Activated CD8-positive, alpha-beta memory T cell treated with anti-CD3 and anti-CD28 coated beads for 36 hours (primary cell): ENCODE measurements around the gene IZUMO1. TPM values are rescaled to one million over a fixed set of nuclear protein-coding genes. Genes with fewer than 3 reads are reported as not detected.

ENCODE experiments used
- CTCF ChIA-PET: fragments of 350-600 bp; sonication (Branson Sonifier 250); formaldehyde crosslinking; loops from one replicate; lab custom pipeline; 2021; ENCODE audit warnings: antibody characterized with exemption; lab: Charles Lee
- POLR2A ChIA-PET: fragments of 350-600 bp; sonication (Branson Sonifier 250); formaldehyde crosslinking; loops from one replicate; lab custom pipeline; 2021; ENCODE audit warnings: antibody characterized with exemption; lab: Charles Lee
- total RNA-seq, 2 experiments: library from RNA; stranded (reverse); gene quantifications; one replicate each; pipeline ENCODE4 v1.2.3, GENCODE V29; 2021

Gene IZUMO1
- total RNA-seq, 2 experiments from 2014 or later, result not detected

DNA sequence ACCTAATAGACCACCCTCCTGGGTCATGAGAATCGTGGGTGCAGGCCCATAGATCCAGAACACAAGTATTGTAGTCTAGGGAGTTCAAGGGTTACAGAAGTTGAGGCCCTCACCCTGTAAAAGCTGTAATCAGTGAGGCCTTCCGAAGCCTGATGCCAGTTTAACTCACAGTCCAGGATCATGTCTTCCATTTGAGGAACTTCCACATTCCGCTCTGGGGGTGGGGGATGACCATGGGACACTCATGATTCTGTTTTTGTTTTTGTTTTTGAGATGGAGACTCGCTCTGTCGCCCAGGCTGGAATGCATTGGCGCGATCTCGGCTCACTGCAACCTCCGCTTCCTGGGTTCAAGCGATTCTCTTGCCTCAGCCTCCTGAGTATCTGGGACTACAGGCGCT lies 4.6 kb downstream of the IZUMO1 start:
- ChIA-PET CTCF (interaction anchor here (1.1 kb wide), 1 partner anchor 356 kb away, joined by 3 read pairs; no protein-coding TSS in a partner anchor), POLR2A (no interaction called here)

DNA sequence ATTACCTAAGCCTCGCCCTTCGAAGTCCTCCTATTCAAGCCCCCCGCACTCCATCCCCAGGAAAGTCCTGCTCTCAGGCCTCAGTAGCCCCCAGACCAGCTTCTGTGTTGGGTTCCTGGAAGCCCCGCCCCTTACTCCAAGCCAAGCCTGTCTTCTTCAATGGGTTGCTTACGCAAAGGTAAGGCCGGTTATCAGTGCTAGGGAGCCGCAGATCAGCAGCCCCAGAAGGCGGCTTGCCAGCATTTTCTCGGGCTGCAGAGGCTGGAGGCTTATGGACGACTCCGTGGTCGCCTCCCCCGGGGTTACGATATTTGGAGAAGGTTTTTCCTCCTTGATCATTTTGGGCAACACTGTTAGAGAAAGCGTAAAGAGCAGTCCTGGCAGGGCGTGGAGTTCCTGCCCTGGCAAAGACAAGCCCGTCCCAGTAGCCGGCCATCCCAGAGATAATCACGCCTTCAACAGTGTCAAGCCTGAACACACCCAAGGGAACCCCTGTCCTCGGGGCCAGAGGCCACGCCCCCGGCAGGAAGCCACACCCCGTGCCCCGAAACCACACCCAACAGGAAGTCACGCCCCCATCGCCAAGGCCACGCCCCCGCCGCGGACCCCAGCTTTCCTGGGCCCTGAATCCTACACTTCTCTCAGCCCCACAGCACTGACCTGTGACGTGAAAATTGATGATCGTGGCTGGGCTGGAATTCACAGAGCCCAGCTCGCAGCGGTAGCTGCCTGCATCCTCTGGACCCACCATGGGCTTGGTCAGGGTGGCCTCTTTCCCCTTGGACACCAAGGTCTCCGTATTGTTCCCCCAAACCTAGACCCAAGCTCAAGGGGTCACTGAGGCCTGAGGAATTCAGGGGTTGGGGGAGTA lies 5.3 kb downstream of the IZUMO1 start:
- CTCF ChIA-PET, result interaction anchor here (1.1 kb wide), 1 partner anchor 357 kb away, joined by 3 read pairs; no protein-coding TSS in a partner anchor
- POLR2A ChIA-PET, result no interaction called here

DNA sequence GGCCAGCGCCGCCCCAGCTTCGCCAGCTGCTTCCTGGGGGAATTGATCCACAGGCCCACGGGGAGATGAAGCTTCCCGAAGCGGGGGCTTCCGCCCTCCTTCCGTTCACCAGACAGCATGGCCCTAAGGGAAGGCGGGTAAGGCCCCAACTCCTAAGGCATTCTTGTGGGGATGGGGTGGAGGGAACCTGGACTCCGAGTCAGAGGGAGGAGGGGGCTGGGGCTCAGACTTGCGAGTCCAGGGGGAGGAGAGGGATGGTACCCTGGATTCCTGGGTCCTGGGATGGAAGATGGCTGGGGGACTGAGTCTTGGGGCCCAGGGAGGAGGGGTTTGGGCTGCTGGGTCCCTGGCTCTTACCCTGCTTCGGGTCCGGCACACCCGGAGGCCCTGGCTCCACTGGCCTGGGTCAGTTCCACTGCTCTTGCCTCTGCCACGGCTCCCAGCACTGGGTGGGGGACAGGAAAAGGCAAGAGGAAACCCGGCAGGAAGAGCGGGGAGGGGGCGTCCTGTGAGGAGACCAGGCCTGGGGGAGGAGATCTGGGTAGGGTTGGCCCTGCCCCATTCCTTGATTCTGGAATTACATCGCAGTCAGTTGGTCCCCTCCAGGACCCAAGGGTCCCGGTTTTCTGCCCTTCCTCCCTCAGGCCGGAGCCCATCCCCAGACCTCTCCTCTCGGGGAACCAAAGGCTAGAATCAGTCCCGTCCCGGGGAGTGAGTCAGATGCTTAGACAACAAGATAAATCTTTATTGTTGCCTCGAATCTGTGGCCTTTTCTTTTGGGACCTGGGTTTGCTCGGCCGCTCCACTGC lies 6.3 kb downstream of the IZUMO1 start, which contains the start of gene RASIP1:
RASIP1 (minus strand) TSS at position 447 of the 809 bp plus-strand sequence; CDS start at position 119, 328 bp downstream.
- ChIA-PET CTCF (interaction anchor here (2.6 kb wide), 1 partner anchor 15 kb away, joined by 8 read pairs; no protein-coding TSS in a partner anchor), POLR2A (no interaction called here)

DNA sequence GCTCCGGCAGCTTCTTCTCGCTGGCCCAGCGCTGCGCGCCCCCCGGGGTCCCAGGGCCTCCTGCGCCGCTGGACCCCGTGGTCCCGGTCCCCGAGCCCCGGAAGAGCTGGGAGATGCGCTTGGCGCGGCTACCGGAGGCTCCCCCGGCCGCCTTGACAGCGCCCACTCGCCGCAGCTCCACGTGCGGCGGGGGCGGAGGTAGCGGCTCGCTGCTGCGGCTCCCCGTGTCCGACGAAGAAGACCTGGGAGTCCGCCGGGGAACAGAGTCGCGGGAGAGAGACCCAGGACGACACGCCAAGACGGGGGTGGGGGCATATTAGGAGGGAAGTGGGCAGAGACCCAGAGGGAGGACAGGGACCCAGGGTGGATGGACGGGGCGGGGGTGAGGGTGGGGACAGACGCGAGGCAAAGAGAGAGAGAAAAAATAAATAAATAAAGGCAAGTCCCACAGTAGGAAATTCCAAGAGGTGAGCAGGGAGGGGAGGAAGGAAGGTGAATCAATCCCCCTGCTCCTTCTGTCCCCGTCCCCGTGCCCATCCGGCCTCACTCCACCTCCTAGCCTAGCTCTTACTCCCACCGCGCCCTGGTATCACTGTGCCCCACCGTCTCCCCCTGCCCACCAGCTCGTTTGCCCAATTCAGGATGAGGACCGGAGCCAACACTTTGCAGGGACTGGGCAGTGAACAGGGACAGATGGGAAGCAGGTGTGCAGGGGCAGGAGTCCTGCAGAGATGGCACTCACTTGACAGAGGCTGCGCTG lies 7.1 kb downstream of the IZUMO1 start:
- CTCF ChIA-PET, result interaction anchor here (0.9 to 2.6 kb wide), 8 partner anchors 8 to 94 kb away, joined by 3 to 8 read pairs (median 6); partner anchors contain the start of genes CA11 and IZUMO1
- POLR2A ChIA-PET, result interaction anchor here (1.6 kb wide), 1 partner anchor 121 kb away, joined by 4 read pairs; the partner anchor contains the start of genes RPL18 and SPHK2

DNA sequence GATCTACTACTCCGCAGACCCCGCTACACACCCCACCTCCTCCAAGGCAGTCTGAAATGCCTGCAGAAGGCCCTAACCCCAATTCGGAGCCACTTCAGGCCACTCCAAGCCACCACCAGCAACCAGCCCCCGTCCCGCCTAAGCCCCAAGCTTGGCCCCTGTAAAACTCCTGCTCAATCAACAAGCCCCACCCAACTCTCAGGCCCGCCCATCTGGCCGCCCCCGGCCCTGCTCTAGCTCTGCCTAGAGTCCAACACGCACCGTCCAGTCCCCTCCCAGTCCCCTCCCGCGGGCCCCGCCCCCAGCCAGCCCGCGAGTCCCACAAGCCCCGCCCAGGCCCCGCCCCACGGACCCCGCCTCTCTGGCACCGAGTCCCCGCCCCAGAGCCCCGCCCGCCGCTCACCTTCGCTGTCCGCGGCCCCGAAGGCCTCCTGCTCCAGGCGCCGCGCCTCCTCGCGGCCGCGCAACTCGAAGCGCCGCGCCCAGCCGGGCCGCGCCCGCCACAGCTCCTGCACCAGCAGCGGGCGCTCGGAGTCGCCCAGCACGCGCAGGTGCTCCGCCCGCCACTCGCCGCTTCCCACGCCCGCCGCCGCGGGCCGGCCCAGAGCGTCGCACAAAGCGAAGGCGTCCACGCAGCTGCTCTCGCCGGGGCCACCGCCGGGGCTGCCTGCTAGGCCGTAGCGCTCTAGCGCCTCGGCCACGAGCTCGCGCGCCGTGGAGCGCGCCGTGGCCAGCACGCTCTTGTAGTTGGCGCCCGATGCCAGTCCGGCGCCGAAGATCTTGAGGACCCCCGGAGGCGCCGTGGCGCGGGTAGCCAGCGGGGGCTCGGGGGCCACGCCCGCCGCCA lies 7.9 kb downstream of the IZUMO1 start:
- ChIA-PET POLR2A (interaction anchor here (0.6 to 1.6 kb wide), 3 partner anchors 13 to 120 kb away, joined by 3 to 4 read pairs (median 3); partner anchors contain the start of genes RPL18 and SPHK2), CTCF (interaction anchor here (0.6 to 2.6 kb wide), 9 partner anchors 9 to 104 kb away, joined by 3 to 8 read pairs (median 5); partner anchors contain the start of genes CA11 and IZUMO1)

DNA sequence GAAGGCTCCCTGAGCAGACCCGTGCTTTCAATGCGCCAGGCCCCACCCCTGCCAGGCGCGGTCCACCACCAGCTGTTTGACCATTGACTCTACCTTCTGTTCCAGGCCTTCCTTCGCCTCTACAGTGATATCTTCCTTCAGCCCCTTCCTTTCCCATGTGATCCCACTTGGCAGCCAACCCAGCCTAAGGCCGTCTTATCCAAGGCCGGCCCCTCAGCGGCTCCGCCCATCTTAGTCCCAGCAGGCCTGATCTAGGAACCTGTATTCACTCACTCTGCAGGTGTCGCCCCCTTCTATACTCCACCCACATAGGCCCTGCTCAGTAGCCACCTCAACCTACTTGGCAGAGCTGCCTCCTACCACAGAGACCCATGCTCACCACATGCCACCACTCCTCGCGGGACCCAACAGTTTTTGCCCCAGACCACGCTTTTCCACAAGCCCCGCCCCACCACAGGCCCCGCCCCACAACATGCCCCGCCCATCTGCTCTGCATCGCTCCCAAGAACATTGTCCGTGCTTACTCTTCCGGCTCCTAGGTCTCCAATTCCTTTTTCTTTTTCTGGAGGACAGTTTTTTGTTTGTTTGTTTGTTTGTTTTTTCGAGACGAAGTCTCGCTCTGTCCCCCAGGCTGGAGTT lies 9.2 kb downstream of the IZUMO1 start:
- ChIA-PET CTCF (interaction anchor here (2.6 kb wide), 1 partner anchor 12 kb away, joined by 8 read pairs; no protein-coding TSS in a partner anchor), POLR2A (no interaction called here)

DNA sequence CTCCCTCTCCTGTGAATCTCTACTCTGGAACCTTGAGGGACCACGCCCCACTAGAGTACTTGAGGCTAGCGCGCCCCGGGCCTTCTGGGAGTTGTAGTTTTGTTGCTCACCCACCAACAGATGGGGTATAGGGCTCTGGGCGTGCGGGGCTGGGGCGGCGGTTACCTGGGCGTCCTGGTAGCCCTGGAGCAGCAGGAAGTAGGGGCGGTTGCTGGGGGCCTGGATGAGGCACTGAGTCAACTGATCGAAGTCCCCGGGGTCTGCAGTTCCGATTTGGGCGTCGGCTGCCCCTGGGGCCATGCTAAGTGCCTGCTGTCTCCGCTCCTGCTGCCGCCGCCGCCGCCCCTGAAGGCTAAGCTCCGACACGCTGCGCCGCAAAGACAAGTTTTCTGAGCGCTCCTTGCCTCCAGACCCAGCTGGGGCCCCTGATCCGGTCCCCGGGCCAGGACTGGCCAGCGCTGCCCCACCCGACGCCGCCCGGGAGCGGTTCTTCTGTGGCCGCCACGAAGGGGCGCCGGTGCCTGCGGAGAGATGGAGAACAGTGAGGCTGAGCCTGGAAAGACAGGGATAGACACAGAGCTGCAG lies 11.6 kb downstream of the IZUMO1 start:
- ChIA-PET POLR2A (no interaction called here), CTCF (no interaction called here)

DNA sequence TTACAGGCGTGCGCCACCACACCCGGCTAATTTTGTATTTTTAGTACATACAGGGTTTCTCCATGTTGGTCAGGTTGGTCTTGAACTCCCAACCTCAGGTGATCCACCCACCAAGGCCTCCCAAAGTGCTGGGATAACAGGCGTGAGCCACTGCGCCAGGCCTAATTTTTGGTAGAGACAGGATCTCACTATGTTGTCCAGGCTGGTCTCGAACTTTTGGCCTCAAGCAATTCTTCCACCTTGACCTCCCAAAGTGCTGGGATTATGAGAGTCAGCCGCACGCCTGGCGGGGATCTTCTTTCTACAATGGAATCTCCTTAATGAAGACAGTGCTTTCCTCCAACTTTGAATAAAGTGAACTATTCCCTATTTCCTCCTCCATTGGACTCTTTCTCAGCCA lies 12.1 kb downstream of the IZUMO1 start:
- ChIA-PET POLR2A (interaction anchor here (0.7 kb wide), 1 partner anchor 14 kb away, joined by 6 read pairs; no protein-coding TSS in a partner anchor), CTCF (no interaction called here)

DNA sequence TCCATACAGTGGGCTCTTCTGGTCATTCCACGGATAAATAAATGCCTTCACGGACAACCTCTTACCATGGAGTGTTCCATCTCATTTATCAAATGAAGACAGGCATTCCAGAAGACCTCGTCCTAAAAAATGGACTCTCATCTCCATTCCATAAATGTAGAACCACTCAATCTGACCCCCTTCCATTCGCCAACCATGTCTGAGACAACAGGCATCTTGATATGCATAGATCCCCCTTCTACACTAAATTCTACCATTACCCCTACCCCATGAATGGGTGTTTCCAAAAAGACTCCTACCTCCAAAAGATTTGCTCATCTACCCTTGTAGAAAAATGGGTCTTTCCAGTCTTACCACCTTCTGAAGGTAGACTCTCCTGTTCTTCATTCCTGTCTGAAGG lies 15.3 kb downstream of the IZUMO1 start:
- ChIA-PET POLR2A (no interaction called here), CTCF (no interaction called here)

DNA sequence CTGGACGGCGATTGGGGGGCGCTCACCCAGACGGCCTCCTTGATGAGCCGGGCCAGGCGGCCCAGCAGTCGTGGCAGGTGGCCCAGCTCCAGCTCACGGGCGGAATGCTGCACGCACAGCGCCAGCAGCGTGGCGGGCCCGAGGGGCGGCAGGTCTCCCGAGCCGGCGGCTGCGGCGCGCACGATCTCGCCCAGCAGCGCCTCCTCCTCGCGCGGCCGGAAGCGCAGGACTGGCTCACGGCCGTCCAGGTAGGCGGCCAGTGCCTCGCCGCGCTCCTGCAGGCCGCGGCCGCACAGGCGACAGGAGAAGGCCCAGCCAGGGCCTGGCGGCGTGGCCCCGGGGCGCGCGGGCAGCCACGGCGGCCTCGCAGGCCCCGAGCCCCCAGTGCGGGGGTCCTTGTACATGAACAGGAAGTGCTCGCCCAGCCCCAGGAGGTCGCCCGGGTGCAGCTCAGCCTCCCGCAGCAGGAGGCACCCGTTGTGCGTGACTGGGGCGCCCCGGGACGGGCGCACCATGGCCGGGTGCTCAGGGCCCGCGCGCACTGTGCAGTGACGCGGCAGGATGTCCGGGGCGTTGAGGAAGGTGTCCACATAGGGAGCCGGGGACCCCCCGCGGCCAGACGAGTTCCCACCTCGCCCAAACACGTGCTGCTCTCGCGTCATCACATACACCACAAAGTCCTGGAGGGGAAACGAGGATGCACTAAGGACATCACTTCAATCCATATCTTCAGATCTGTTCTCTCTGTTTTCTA lies 17.6 kb downstream of the IZUMO1 start:
- CTCF ChIA-PET, result no interaction called here
- POLR2A ChIA-PET, result no interaction called here

DNA sequence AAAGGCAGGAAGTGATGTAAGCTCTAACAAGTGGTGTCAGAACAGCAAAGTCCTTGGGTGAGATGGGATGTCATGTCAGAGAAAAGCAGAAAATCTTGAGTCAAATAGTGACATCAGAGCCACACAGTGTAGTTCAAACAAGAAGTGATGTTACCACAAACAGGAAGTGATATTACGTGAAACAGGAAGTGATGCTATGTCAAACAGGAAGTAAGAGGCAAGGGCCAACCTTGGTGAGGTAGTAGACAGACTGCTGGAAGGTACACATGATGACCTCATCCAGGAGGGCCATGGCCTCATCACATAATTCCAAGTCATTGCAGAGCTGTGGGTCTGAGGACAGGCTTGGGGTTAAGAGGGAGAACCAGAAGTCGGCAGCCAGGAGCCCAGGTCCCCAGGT lies 20.2 kb downstream of the IZUMO1 start:
- ChIA-PET POLR2A (no interaction called here), CTCF (interaction anchor here (0.8 kb wide), 1 partner anchor 67 kb away, joined by 3 read pairs; no protein-coding TSS in a partner anchor)

DNA sequence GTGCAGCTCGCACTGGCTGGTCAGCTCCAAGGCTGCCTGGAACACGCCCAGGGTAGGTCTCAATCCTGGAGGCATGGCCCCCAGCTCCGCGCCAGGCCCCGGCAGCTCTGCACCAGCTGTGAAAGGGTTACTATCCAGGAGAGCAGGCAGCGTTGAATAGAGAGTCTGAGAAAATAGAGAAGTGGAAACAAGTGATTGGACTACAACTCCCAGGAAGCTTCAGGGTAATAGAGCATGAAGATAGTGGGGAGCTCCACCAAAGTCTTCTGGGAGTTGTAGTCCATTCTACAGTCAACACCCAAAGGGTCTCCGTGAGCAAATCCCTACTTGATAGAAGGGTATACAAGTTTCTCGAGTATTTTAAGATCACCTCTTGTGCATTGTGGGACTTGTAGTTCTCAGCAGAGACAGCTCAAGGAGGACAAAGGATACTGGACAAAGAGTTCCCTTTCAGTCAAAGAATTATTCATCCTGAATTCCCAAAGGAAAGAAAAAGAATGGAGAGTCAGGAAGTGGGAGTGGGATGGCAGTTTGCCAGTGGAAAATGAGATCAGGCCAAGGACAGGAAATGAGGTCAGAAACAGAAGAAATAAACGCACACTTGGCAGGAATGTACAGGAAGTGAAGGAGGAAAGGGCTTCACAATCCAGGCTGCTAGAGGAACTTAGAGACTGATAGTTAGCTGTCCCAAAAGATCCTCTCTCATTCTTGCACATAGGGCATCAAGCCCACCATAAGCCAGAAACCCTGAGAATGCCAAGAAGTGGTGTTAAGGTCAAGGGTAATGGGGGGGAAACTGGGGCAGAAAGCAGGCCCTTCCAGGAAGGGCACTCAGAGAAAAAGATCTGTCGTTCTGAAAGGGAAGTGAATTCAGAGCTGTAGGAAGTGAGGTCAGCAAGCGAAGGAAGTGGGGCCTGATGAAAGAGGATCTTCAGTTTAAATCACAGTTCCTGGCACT lies 21.6 kb downstream of the IZUMO1 start:
- ChIA-PET CTCF (interaction anchor here (0.6 to 2.7 kb wide), 2 partner anchors 14 to 358 kb away, joined by 3 to 8 read pairs; no protein-coding TSS in a partner anchor), POLR2A (interaction anchor here (0.7 to 1.2 kb wide), 2 partner anchors 12 to 79 kb away, joined by 4 read pairs; partner anchors contain the start of gene CA11)

DNA sequence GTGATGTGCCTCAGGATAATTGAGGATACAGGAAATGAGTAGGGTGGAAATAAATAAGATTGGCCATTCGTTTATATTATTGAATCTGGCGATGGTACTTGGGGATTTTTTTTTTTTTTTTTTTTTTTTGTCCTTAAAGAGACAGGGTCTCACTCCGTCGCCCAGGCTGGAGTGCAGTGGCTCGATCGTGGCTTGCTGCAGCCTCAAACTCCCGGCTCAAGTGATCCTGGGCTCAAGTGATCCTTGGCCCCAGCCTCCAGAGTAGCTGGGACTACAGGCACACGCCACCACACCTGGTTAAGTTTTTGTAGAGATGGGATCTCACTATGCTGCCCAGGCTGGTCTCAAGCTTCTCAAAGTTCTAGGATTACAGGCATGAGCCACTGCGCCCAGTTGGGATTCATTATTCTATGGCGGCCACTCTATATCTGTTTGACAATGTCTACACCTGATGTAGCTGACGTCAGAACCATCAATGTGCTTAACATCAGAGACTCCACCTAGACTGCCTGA lies 24.5 kb downstream of the IZUMO1 start:
- CTCF ChIA-PET, result no interaction called here

DNA sequence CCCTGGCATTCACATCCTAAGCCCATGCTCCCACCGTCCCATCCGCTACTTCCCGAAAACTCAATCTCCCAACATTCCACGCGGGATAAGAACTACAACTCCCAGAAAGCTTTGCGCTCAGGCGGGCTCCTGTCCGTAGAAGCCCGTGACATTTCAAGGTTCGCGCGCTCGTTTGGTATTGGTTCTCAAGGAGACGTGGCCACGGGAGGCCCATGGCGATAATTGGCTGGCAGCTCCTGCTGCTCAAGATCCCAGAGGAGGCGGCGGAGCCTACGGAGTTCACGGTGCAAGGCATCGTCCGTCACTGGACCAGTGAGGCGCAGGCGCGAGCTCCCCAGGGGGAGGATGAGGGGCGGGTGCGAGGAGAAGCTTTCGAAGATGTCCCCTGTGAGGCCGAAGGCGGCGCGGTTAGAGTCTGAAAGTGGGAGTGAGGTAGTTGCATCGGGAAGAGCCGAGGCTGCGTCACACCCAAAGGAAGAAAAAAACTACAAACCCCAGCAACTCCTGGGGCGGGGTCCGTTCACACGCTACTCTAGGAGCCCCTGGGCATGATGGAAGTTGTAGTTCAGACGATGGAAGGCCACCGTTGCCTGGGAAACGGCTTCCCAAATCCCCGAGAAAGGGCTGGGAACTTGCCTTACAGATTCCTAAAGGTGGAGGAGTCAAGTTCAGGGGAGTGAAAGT lies 26.0 kb downstream of the IZUMO1 start:
- ChIA-PET CTCF (interaction anchor here (0.8 to 0.9 kb wide), 2 partner anchors 212 to 215 kb away, joined by 3 read pairs; partner anchors contain the start of gene DHDH), POLR2A (interaction anchor here (0.7 to 1.1 kb wide), 2 partner anchors 13 to 102 kb away, joined by 6 read pairs; partner anchors contain the start of gene RPL18)

More for the DNA sequence above, 24.5 kb downstream of the IZUMO1 start:
- POLR2A ChIA-PET, result no interaction called here
